ENCODE results near the gene PTTG1.

Gene PTTG1

GRCh38 chr5:160474084-160474483, 52.4 kb downstream of the PTTG1 start:
- DNase-seq = no peak

GRCh38 chr5:160475864-160476438, 54.3 kb downstream of the PTTG1 start:
- DNase-seq = no peak

- peak; percentile 28 for DNase-seq
These were observed 55.8 kb downstream of the PTTG1 start for GRCh38 chr5:160477266-160477970.

GRCh38 chr5:160478163-160478562, 56.5 kb downstream of the PTTG1 start:
- no peak for DNase-seq

Measured in CD4-positive, alpha-beta T cell treated with Interleukin-17A for 4 hours (primary cell).